ENCODE results near the gene ABHD8.

- TF ChIP-seq, protein P1, sequence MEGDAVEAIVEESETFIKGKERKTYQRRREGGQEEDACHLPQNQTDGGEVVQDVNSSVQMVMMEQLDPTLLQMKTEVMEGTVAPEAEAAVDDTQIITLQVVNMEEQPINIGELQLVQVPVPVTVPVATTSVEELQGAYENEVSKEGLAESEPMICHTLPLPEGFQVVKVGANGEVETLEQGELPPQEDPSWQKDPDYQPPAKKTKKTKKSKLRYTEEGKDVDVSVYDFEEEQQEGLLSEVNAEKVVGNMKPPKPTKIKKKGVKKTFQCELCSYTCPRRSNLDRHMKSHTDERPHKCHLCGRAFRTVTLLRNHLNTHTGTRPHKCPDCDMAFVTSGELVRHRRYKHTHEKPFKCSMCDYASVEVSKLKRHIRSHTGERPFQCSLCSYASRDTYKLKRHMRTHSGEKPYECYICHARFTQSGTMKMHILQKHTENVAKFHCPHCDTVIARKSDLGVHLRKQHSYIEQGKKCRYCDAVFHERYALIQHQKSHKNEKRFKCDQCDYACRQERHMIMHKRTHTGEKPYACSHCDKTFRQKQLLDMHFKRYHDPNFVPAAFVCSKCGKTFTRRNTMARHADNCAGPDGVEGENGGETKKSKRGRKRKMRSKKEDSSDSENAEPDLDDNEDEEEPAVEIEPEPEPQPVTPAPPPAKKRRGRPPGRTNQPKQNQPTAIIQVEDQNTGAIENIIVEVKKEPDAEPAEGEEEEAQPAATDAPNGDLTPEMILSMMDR (IDR thresholded peaks at IDR 0.05 in 2 of 3, conservative IDR thresholded peaks at IDR 0.05 in 1 of 3; ENCODE audit: borderline replicate concordance in 1 of 3, insufficient read depth in 1 of 3, low read depth in 2 of 3, low read length in 2 of 3): no peak
- no peak for TF ChIP-seq JUND (IDR thresholded peaks at IDR 0.05)
Observed at GRCh38 chr19:17262557-17262956, 40.7 kb downstream of the ABHD8 start.

All from HCT116 (cell line).